ENCODE data around the gene TSPEAR. TPM values are rescaled to one million over a fixed set of nuclear protein-coding genes. Genes with fewer than 3 reads are reported as not detected.

TSPEAR gene
- total and polyA plus RNA-seq, 2 of the 13 experiments (the other 11 are each of a cell fraction or from before 2014, with no cell fraction given) = 0.07 to 0.32 TPM

DNA sequence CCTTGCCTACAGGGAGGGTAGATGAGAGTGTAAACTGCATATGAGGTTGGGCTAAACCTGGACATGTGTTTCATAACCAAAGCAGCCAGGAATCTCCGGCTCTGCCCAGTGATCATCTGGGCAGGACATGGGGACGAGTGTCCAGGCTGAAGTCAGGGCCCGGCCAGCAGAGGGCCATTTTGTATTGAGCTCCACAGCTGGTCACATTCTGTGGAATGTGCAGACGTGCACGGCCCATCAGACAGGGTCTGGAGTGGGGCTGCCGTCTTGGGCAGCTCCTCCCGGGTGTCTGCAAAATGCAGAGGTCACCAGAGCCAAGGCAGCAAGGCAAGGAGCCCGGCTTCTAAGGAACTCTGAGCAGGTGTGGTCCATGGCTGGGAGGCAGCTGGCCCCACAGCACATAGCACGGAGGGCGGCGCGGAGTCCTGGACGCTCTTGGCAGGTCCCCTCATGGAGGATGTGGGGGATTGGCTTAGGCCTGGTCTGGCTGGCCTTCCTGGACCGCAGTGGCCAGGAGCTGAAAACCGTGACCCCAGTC lies 249.8 kb downstream of the TSPEAR start (continued):
- peak; percentile 75 for TF ChIP-seq ZNF687 (CRISPR knock-in tag; IDR thresholded peaks at IDR 0.05)
- peak; percentile 32; the same call in 1 of the 2 replicates for TF ChIP-seq MEIS1 (CRISPR knock-in tag; IDR thresholded peaks at IDR 0.05; ENCODE audit: borderline replicate concordance)
- TF ChIP-seq RFX5 (IDR thresholded peaks at IDR 0.05; ENCODE audit: low read depth, low read length) = no peak
- TF ChIP-seq REPIN1 (CRISPR knock-in tag; IDR thresholded peaks at IDR 0.05; ENCODE audit: borderline replicate concordance, low read depth) = no peak
- TF ChIP-seq ZNF510 (CRISPR knock-in tag; IDR thresholded peaks at IDR 0.05; ENCODE audit: low read depth) = 0 out of 2 replicates have a peak, but pooled peaks have one; percentile 44
- TF ChIP-seq KDM5B (CRISPR knock-in tag; IDR thresholded peaks at IDR 0.05; ENCODE audit: borderline replicate concordance) = no peak; the same call in 1 of the 2 replicates
- no peak for TF ChIP-seq ZNF136 (CRISPR knock-in tag; IDR thresholded peaks at IDR 0.05; ENCODE audit: low read depth)
- TF ChIP-seq SNAPC2 (CRISPR knock-in tag; IDR thresholded peaks at IDR 0.05) = no peak
- no peak for TF ChIP-seq ZNF264 (CRISPR knock-in tag; IDR thresholded peaks at IDR 0.05)
- TF ChIP-seq SALL1 (CRISPR knock-in tag; IDR thresholded peaks at IDR 0.05) = 0 out of 2 replicates have a peak, but pooled peaks have one; percentile 25
- peak; percentile 51; the same call in 1 of the 2 replicates for TF ChIP-seq ZFP91 (CRISPR knock-in tag; IDR thresholded peaks at IDR 0.05; ENCODE audit: borderline replicate concordance)
- TF ChIP-seq, protein P1, sequence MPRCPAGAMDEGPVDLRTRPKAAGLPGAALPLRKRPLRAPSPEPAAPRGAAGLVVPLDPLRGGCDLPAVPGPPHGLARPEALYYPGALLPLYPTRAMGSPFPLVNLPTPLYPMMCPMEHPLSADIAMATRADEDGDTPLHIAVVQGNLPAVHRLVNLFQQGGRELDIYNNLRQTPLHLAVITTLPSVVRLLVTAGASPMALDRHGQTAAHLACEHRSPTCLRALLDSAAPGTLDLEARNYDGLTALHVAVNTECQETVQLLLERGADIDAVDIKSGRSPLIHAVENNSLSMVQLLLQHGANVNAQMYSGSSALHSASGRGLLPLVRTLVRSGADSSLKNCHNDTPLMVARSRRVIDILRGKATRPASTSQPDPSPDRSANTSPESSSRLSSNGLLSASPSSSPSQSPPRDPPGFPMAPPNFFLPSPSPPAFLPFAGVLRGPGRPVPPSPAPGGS (CRISPR knock-in tag; IDR thresholded peaks at IDR 0.05) = 0 out of 2 replicates have a peak, but pooled peaks have one; percentile 30
- TF ChIP-seq ZNF296 (CRISPR knock-in tag; conservative IDR thresholded peaks at IDR 0.05) = 0 out of 2 replicates have a peak, but pooled peaks have one; percentile 29
- TF ChIP-seq HDAC1 (CRISPR knock-in tag; IDR thresholded peaks at IDR 0.05) = 0 out of 2 replicates have a peak, but pooled peaks have one; percentile 23
- peak; percentile 77; the same call in 1 of the 2 replicates for TF ChIP-seq TFAP4 (IDR thresholded peaks at IDR 0.05; ENCODE audit: borderline replicate concordance, low read depth)
- TF ChIP-seq AGO1 (IDR thresholded peaks at IDR 0.05; ENCODE audit: low read depth, low read length, poor library complexity, severe bottlenecking) = peak; percentile 25
- TF ChIP-seq, protein P2, sequence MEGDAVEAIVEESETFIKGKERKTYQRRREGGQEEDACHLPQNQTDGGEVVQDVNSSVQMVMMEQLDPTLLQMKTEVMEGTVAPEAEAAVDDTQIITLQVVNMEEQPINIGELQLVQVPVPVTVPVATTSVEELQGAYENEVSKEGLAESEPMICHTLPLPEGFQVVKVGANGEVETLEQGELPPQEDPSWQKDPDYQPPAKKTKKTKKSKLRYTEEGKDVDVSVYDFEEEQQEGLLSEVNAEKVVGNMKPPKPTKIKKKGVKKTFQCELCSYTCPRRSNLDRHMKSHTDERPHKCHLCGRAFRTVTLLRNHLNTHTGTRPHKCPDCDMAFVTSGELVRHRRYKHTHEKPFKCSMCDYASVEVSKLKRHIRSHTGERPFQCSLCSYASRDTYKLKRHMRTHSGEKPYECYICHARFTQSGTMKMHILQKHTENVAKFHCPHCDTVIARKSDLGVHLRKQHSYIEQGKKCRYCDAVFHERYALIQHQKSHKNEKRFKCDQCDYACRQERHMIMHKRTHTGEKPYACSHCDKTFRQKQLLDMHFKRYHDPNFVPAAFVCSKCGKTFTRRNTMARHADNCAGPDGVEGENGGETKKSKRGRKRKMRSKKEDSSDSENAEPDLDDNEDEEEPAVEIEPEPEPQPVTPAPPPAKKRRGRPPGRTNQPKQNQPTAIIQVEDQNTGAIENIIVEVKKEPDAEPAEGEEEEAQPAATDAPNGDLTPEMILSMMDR (CRISPR knock-in tag; IDR thresholded peaks at IDR 0.05) = peak; percentile 80
- 0 out of 2 replicates have a peak, but pooled peaks have one; percentile 28 for TF ChIP-seq HOXA3 (CRISPR knock-in tag; IDR thresholded peaks at IDR 0.05)
- TF ChIP-seq AKAP8 (CRISPR knock-in tag; IDR thresholded peaks at IDR 0.05) = peak; percentile 73; the same call in 1 of the 2 replicates
